BE2C (cell line): ENCODE measurements around the gene OLFML2A.

Source experiments
- DNase-seq: peaks from one replicate; pipeline ENCODE4 v3.0.0-alpha.2; 2020
- H3K27me3 ChIP-seq: fragments of 250-450 bp; sonication (Bioruptor Pico); 2 replicates; pipeline ENCODE4 v1.5.1; 2020; ENCODE audit warnings: mild to moderate bottlenecking
- H3K36me3 ChIP-seq: fragments of 250-450 bp; sonication (Bioruptor Pico); 2 replicates; pipeline ENCODE4 v1.5.1; 2020; ENCODE audit warnings: mild to moderate bottlenecking
- H3K4me1 ChIP-seq: fragments of 250-450 bp; sonication (Bioruptor Pico); 2 replicates; pipeline ENCODE4 v1.5.1; 2020
- H3K4me3 ChIP-seq: 2 replicates; pipeline ENCODE4 v1.5.1; 2011; ENCODE audit warnings: low read depth, low read length
- H3K9me3 ChIP-seq: fragments of 250-450 bp; sonication (Bioruptor Pico); 2 replicates; pipeline ENCODE4 v1.5.1; 2020
- TF ChIP-seq, protein P1 (sequence below): IDR thresholded peaks from 2 replicates; pipeline ENCODE4 v1.5.1; 2012; ENCODE audit warnings: mild to moderate bottlenecking, low read depth, low read length

The OLFML2A gene

DNA sequence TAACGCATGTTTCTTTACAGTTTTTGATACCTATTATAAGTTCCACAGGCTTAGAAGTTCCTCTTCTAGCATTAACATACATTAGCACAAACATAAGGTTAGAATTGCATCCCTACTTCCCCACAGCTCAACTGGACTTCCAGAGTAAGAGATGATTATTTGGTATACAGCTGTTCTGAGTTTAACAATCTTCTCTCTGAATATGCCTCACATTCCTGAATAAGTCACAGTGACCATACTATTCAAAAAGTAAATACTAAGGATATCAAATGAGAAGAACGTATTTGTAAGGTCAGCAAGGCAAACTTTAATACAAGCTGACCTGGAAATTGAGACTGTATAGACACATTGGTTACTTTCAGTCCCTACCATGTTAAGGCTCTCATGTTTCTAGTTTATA lies 27.2 kb upstream of the OLFML2A start:
- H3K36me3 ChIP-seq: no peaks in the 10 kb centered on the region
- H3K9me3 ChIP-seq: no peaks in the 10 kb centered on the region
- no peaks in the 10 kb centered on the region for H3K4me1 ChIP-seq
- H3K27me3 ChIP-seq: peaks cover 5% of the 10 kb centered on the region
- no peak for DNase-seq
- H3K4me3 ChIP-seq: no peak overlapping the region
- TF ChIP-seq, protein P1, sequence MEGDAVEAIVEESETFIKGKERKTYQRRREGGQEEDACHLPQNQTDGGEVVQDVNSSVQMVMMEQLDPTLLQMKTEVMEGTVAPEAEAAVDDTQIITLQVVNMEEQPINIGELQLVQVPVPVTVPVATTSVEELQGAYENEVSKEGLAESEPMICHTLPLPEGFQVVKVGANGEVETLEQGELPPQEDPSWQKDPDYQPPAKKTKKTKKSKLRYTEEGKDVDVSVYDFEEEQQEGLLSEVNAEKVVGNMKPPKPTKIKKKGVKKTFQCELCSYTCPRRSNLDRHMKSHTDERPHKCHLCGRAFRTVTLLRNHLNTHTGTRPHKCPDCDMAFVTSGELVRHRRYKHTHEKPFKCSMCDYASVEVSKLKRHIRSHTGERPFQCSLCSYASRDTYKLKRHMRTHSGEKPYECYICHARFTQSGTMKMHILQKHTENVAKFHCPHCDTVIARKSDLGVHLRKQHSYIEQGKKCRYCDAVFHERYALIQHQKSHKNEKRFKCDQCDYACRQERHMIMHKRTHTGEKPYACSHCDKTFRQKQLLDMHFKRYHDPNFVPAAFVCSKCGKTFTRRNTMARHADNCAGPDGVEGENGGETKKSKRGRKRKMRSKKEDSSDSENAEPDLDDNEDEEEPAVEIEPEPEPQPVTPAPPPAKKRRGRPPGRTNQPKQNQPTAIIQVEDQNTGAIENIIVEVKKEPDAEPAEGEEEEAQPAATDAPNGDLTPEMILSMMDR: no peak

- no peak for DNase-seq
Measured at GRCh38 chr9:124752967-124753366, 24.0 kb upstream of the OLFML2A start.

DNA sequence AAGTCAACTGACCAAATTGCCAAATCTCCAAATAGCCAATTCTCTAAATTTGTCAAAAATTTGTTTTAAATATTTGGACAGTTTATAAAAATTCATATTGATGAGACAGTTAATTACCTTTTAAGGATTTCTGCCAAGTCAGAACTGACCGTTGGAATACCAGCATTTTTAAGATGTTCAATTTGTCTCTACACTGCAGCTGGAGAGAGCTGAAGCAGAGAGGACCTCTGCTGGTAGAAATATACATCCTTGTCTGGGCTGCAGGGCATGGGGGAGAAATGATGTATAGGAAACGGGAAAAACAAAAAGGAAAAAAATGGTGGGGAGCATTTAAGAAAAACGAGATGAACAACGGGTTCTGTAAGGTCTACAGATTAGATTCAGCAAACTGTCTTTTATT lies 22.6 kb upstream of the OLFML2A start:
- TF ChIP-seq, protein P1: peak; percentile 75
- Histone ChIP-seq H3K27me3 (peaks cover 47% of the 10 kb centered on the region), H3K9me3 (no peaks in the 10 kb centered on the region), H3K4me3 (no peak overlapping the region), H3K4me1 (no peaks in the 10 kb centered on the region), H3K36me3 (no peaks in the 10 kb centered on the region)
- peak; percentile 17 for DNase-seq

More at GRCh38 chr9:124752967-124753366, 24.0 kb upstream of the OLFML2A start:
- H3K27me3 ChIP-seq: peaks cover 35% of the 10 kb centered on the region
- no peaks in the 10 kb centered on the region for H3K36me3 ChIP-seq
- TF ChIP-seq, protein P1: no peak
- no peaks in the 10 kb centered on the region for H3K9me3 ChIP-seq
- no peak overlapping the region for H3K4me3 ChIP-seq
- H3K4me1 ChIP-seq: no peaks in the 10 kb centered on the region

GRCh38 chr9:124755061-124755460 lies 21.9 kb upstream of the OLFML2A start:
- Histone ChIP-seq H3K27me3 (peaks cover 52% of the 10 kb centered on the region), H3K4me3 (no peak overlapping the region), H3K36me3 (no peaks in the 10 kb centered on the region), H3K4me1 (no peaks in the 10 kb centered on the region), H3K9me3 (no peaks in the 10 kb centered on the region)
- TF ChIP-seq, protein P1: no peak
- DNase-seq: no peak

GRCh38 chr9:124756011-124756410 lies 20.9 kb upstream of the OLFML2A start:
- Histone ChIP-seq H3K4me1 (no peaks in the 10 kb centered on the region), H3K27me3 (peaks cover 59% of the 10 kb centered on the region), H3K36me3 (no peaks in the 10 kb centered on the region), H3K9me3 (no peaks in the 10 kb centered on the region), H3K4me3 (no peak overlapping the region)
- no peak for DNase-seq
- TF ChIP-seq, protein P1: no peak

- TF ChIP-seq, protein P1: no peak
- H3K9me3 ChIP-seq: no peaks in the 10 kb centered on the region
- H3K27me3 ChIP-seq: peaks cover 75% of the 10 kb centered on the region
- no peak for DNase-seq
- H3K4me3 ChIP-seq: no peak overlapping the region
- H3K4me1 ChIP-seq: no peaks in the 10 kb centered on the region
- no peaks in the 10 kb centered on the region for H3K36me3 ChIP-seq
Measured at GRCh38 chr9:124757616-124758015, 19.3 kb upstream of the OLFML2A start.
